ENCODE measurements around the gene ATG9A.

Gene ATG9A

GRCh38 chr2:219252900-219253752 lies 23.7 kb upstream of the ATG9A start, which contains the start of gene TUBA4B:
Gene TUBA4B, plus strand, starts transcription at chr2:219253243. Its CDS starts 165 bp downstream, at chr2:219253408.
- peak within 1 kb of the TSS; percentile 53 for H3K4me3 ChIP-seq (ENCODE audit: low read depth, low read length)

- H3K4me3 ChIP-seq (ENCODE audit: low read depth, low read length): peak overlapping the region; percentile 53
Measured at GRCh38 chr2:219252570-219252899, 23.1 kb upstream of the ATG9A start.

GRCh38 chr2:219252084-219252483 lies 22.6 kb upstream of the ATG9A start:
- H3K4me3 ChIP-seq (ENCODE audit: low read depth, low read length): no peak overlapping the region

GRCh38 chr2:219251656-219252055 lies 22.2 kb upstream of the ATG9A start:
- no peak overlapping the region for H3K4me3 ChIP-seq (ENCODE audit: low read depth, low read length)

GRCh38 chr2:219250049-219250781 lies 20.8 kb upstream of the ATG9A start:
- no peak overlapping the region for H3K4me3 ChIP-seq (ENCODE audit: low read depth, low read length)

GRCh38 chr2:219249203-219249980 lies 20.0 kb upstream of the ATG9A start:
- no peak overlapping the region for H3K4me3 ChIP-seq (ENCODE audit: low read depth, low read length)

- H3K4me3 ChIP-seq (ENCODE audit: low read depth, low read length): no peak overlapping the region
Measured at GRCh38 chr2:219248845-219249202, 19.4 kb upstream of the ATG9A start.

GRCh38 chr2:219247678-219248642 lies 18.5 kb upstream of the ATG9A start:
- H3K4me3 ChIP-seq (ENCODE audit: low read depth, low read length): no peak overlapping the region

GRCh38 chr2:219246559-219246958 lies 17.1 kb upstream of the ATG9A start:
- H3K4me3 ChIP-seq (ENCODE audit: low read depth, low read length): no peak overlapping the region

- peak overlapping the region; percentile 92 for H3K4me3 ChIP-seq (ENCODE audit: low read depth, low read length)
Measured at GRCh38 chr2:219245899-219246230, 16.4 kb upstream of the ATG9A start.

GRCh38 chr2:219245148-219245898 lies 15.9 kb upstream of the ATG9A start, which contains the start of the genes GLB1L and STK16:
Gene GLB1L, minus strand, starts transcription at chr2:219245444. Its CDS starts 1,871 bp downstream, at chr2:219243573.
Gene STK16, plus strand, starts transcription at chr2:219245479. Its CDS starts 521 bp downstream, at chr2:219246000.
- peak within 1 kb of the TSS; percentile 92 for H3K4me3 ChIP-seq (ENCODE audit: low read depth, low read length)

- H3K4me3 ChIP-seq (ENCODE audit: low read depth, low read length): peak overlapping the region; percentile 92
Measured at GRCh38 chr2:219244789-219245147, 15.3 kb upstream of the ATG9A start.

GRCh38 chr2:219243291-219243761 lies 13.9 kb upstream of the ATG9A start:
- H3K4me3 ChIP-seq (ENCODE audit: low read depth, low read length): no peak overlapping the region

GRCh38 chr2:219234331-219234730 lies 4.9 kb upstream of the ATG9A start:
- no peak overlapping the region for H3K4me3 ChIP-seq (ENCODE audit: low read depth, low read length)

- peak overlapping the region; percentile 94 for H3K4me3 ChIP-seq (ENCODE audit: low read depth, low read length)
Measured at GRCh38 chr2:219230059-219230540, 664 bp upstream of the ATG9A start.

- peak overlapping the region; percentile 94 for H3K4me3 ChIP-seq (ENCODE audit: low read depth, low read length)
Measured at GRCh38 chr2:219228911-219229304, 528 bp downstream of the ATG9A start.

- peak overlapping the region; percentile 94 for H3K4me3 ChIP-seq (ENCODE audit: low read depth, low read length)
Measured at GRCh38 chr2:219228041-219228910, 1.2 kb downstream of the ATG9A start.

- no peak overlapping the region for H3K4me3 ChIP-seq (ENCODE audit: low read depth, low read length)
Measured at GRCh38 chr2:219225350-219225749, 4.1 kb downstream of the ATG9A start.

Measured in iPS-11a (cell line).